Measurements from ENCODE around the gene INTS15. TPM values are rescaled to one million over a fixed set of nuclear protein-coding genes. Genes with fewer than 3 reads are reported as not detected.

INTS15 gene
- polyA plus RNA-seq, 1 donor (not counting 4 experiments of a cell fraction or from before 2014, with no cell fraction given): 11.9 TPM

GRCh38 chr7:6639032-6639431 is 49.2 kb downstream of the INTS15 start:
- H3K27ac ChIP-seq (ENCODE audit: control insufficient read depth, insufficient read depth, low read length): no peak overlapping the region
- no peaks in the 10 kb centered on the region for H3K27me3 ChIP-seq (ENCODE audit: control insufficient read depth, extremely low read depth, insufficient read depth, low read length)
- no peak for TF ChIP-seq EZH2 (IDR thresholded peaks at IDR 0.05; ENCODE audit: low read length)
- no peak for TF ChIP-seq CTCF (optimal IDR thresholded peaks at IDR 0.05 in 1 of 3, IDR thresholded peaks at IDR 0.05 in 1 of 3, conservative IDR thresholded peaks at IDR 0.05 in 1 of 3; ENCODE audit: extremely low read depth in 1 of 3, insufficient read depth in 2 of 3, low read length in 3 of 3)
- H3K4me3 ChIP-seq (ENCODE audit: control insufficient read depth in 2 of 3, extremely low read depth in 1 of 3, insufficient read depth in 2 of 3, low read depth in 1 of 3, low read length in 3 of 3): no peak overlapping the region
- dilution Hi-C loops (cut with MboI; ENCODE audit: extremely low pct_ligation_motif_present, low sequenced_read_pairs): no loop called here
- FAIRE-seq (no peak), DNase-seq (ENCODE audit: low read depth, low spot score) (no peak)
- H4K20me1 ChIP-seq (ENCODE audit: control insufficient read depth, extremely low read depth, insufficient read depth, low read length): no peaks in the 10 kb centered on the region
- H3K9ac ChIP-seq (ENCODE audit: control insufficient read depth, extremely low read depth, insufficient read depth, low read length): no peak overlapping the region
- no peaks in the 10 kb centered on the region for H3K9me1 ChIP-seq (ENCODE audit: control insufficient read depth, extremely low read depth, insufficient read depth, low read length)
- H2AFZ ChIP-seq (ENCODE audit: control insufficient read depth, low read length): no peak overlapping the region
- no peaks in the 10 kb centered on the region for H3K9me3 ChIP-seq (ENCODE audit: control insufficient read depth, low read depth, low read length)
- peak overlapping the region; percentile 76 for H3K4me2 ChIP-seq (ENCODE audit: control insufficient read depth, extremely low read depth, insufficient read depth, low read depth, low read length)
- peaks cover 6% of the 10 kb centered on the region for H3K4me1 ChIP-seq (ENCODE audit: control insufficient read depth, extremely low read depth, insufficient read depth, low read length)
- H3K79me2 ChIP-seq (ENCODE audit: control insufficient read depth, insufficient read depth, low read length): peaks cover 27% of the 10 kb centered on the region
- peaks cover 13 to 22% of the 10 kb centered on the region in 2 experiments for H3K36me3 ChIP-seq (ENCODE audit: control insufficient read depth in 2 of 2, extremely low read depth in 1 of 2, insufficient read depth in 2 of 2, low read length in 2 of 2)

GRCh38 chr7:6639627-6640026 is 49.8 kb downstream of the INTS15 start:
- no peak overlapping the region for H3K4me2 ChIP-seq (ENCODE audit: control insufficient read depth, extremely low read depth, insufficient read depth, low read depth, low read length)
- H4K20me1 ChIP-seq (ENCODE audit: control insufficient read depth, extremely low read depth, insufficient read depth, low read length): no peaks in the 10 kb centered on the region
- dilution Hi-C loops (cut with MboI; ENCODE audit: extremely low pct_ligation_motif_present, low sequenced_read_pairs): no loop called here
- FAIRE-seq (no peak), DNase-seq (ENCODE audit: low read depth, low spot score) (no peak)
- no peak overlapping the region for H3K4me3 ChIP-seq (ENCODE audit: control insufficient read depth in 2 of 3, extremely low read depth in 1 of 3, insufficient read depth in 2 of 3, low read depth in 1 of 3, low read length in 3 of 3)
- no peaks in the 10 kb centered on the region for H3K9me3 ChIP-seq (ENCODE audit: control insufficient read depth, low read depth, low read length)
- H3K79me2 ChIP-seq (ENCODE audit: control insufficient read depth, insufficient read depth, low read length): peaks cover 27% of the 10 kb centered on the region
- H3K9me1 ChIP-seq (ENCODE audit: control insufficient read depth, extremely low read depth, insufficient read depth, low read length): no peaks in the 10 kb centered on the region
- no peak overlapping the region for H3K9ac ChIP-seq (ENCODE audit: control insufficient read depth, extremely low read depth, insufficient read depth, low read length)
- H3K27me3 ChIP-seq (ENCODE audit: control insufficient read depth, extremely low read depth, insufficient read depth, low read length): no peaks in the 10 kb centered on the region
- TF ChIP-seq CTCF (optimal IDR thresholded peaks at IDR 0.05 in 1 of 3, IDR thresholded peaks at IDR 0.05 in 1 of 3, conservative IDR thresholded peaks at IDR 0.05 in 1 of 3; ENCODE audit: extremely low read depth in 1 of 3, insufficient read depth in 2 of 3, low read length in 3 of 3) (no peak), EZH2 (IDR thresholded peaks at IDR 0.05; ENCODE audit: low read length) (no peak)
- peaks cover 13 to 22% of the 10 kb centered on the region in 2 experiments for H3K36me3 ChIP-seq (ENCODE audit: control insufficient read depth in 2 of 2, extremely low read depth in 1 of 2, insufficient read depth in 2 of 2, low read length in 2 of 2)
- H3K4me1 ChIP-seq (ENCODE audit: control insufficient read depth, extremely low read depth, insufficient read depth, low read length): peaks cover 6% of the 10 kb centered on the region
- no peak overlapping the region for H2AFZ ChIP-seq (ENCODE audit: control insufficient read depth, low read length)
- no peak overlapping the region for H3K27ac ChIP-seq (ENCODE audit: control insufficient read depth, insufficient read depth, low read length)
